Esophagus squamous epithelium (tissue), 5 donors: ENCODE results near the gene CNOT8. TPM values are rescaled to one million over a fixed set of nuclear protein-coding genes. Genes with fewer than 3 reads are reported as not detected.

Experiments
- DNase-seq: peaks from one replicate; lab custom pipeline; 2025; lab: John Stamatoyannopoulos, UW
- H3K27ac ChIP-seq, 4 donors: fragments of 200-600 bp; sonication (generic); one replicate each; pipeline ENCODE4 v1.5.1; 2016 to 2019; ENCODE audit warnings: mild to moderate bottlenecking in 1 of 4
- H3K27me3 ChIP-seq, 4 donors: fragments of 200-600 bp; sonication (generic); 1 replicate in 3 of 4; 2 replicates in 1 of 4; pipeline versions ENCODE4 v1.5.1 to v1.6.0; 2017 to 2021; ENCODE audit warnings: antibody characterized with exemption in 1 of 4
- H3K36me3 ChIP-seq, 3 donors: fragments of 200-600 bp; sonication (generic); one replicate each; pipeline ENCODE4 v1.5.1; 2016 to 2019
- H3K4me1 ChIP-seq, 3 donors: fragments of 200-600 bp; sonication (generic); one replicate each; pipeline ENCODE4 v1.5.1; 2017 to 2019
- H3K4me3 ChIP-seq, 4 donors: fragments of 200-600 bp; sonication (generic); 1 replicate in 3 of 4; 2 replicates in 1 of 4; pipeline ENCODE4 v1.5.1; 2016 to 2019; ENCODE audit warnings: mild to moderate bottlenecking in 2 of 4, moderate library complexity in 1 of 4
- H3K9me3 ChIP-seq, 3 donors: fragments of 200-600 bp; sonication (generic); one replicate each; pipeline ENCODE4 v1.5.1; 2016 to 2019
- CTCF ChIP-seq, 6 experiments: fragments of 450-650 bp in 4 of 6; fragments of 200-600 bp in 2 of 6; sonication (generic) in 2 of 6; IDR thresholded peaks; one replicate each; pipeline ENCODE4 v1.5.1; 2016 to 2019; ENCODE audit warnings: antibody characterized with exemption in 6 of 6, mild to moderate bottlenecking in 4 of 6, moderate library complexity in 4 of 6
- POLR2A ChIP-seq, 4 donors: fragments of 450-650 bp; IDR thresholded peaks; one replicate each; pipeline ENCODE4 v1.6.1; 2017; ENCODE audit warnings: antibody characterized with exemption in 4 of 4, mild to moderate bottlenecking in 4 of 4, moderate library complexity in 3 of 4
- WGBS, 2 donors: methylation state at CpG; one replicate each; pipeline ENCODE4 v1.1.5; 2018; 5-methylcytosine and 5-hydroxymethylcytosine counted together
- intact Hi-C: fragments of 100-400 bp; cut with DNase I; formaldehyde crosslinking; loops from one replicate; pipeline ENCODE4 v1.15.0; 2022
- total RNA-seq, 4 donors: library from RNA; depleted of rRNA; stranded (reverse); fragments of >200 nt; gene quantifications; one replicate each; pipeline ENCODE4 v1.1.0, GENCODE V29; 2016
- donor health status: DM: yes; HTN: yes; CAD: no.

The CNOT8 gene
- total RNA-seq, 4 donors from 2014 or later: 32.8 to 55.0 (median 40.3) TPM

DNA sequence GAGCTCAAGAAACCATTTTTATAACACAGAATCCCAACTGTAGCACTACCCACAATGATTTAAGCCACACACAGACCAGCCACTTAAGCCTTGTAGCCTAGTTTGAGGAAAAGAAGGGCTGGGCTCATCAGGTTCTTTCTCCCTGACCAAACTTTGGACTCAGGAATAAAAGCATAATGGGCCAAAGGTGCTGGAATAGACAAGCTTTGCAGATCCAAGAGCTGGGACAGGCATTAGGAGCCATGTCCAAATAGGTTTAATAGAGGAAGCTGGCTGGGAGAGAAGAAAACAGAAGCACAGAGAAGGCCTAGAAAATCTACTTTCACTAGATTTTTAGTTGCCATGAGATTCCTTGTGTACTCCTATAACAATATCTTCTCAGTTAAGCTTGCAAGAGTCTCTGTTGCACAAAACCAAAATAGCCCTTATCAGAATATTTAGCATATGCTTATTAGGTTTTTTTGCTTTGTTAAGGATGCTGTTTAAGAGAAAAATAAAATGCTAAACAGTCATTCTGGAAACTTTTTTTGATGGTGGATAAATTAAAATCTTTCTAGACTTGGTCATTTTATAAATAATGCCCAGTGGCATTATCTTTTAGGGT is 38.2 kb downstream of the CNOT8 start:
- no peak overlapping the region for H3K4me3 ChIP-seq
- H3K27me3 ChIP-seq: no peaks in the 10 kb centered on the region
- intact Hi-C loops: no loop called here
- no peak for DNase-seq
- H3K9me3 ChIP-seq: no peaks in the 10 kb centered on the region
- peaks cover 0 to 100% (median 36%) of the 10 kb centered on the region in 3 donors for H3K36me3 ChIP-seq
- peaks cover 3 to 22% (median 5%) of the 10 kb centered on the region in 3 donors for H3K4me1 ChIP-seq
- H3K27ac ChIP-seq: no peak overlapping the region
- no peak for TF ChIP-seq CTCF (IDR thresholded peaks at IDR 0.05)
- TF ChIP-seq POLR2A (IDR thresholded peaks at IDR 0.05): no peak

DNA sequence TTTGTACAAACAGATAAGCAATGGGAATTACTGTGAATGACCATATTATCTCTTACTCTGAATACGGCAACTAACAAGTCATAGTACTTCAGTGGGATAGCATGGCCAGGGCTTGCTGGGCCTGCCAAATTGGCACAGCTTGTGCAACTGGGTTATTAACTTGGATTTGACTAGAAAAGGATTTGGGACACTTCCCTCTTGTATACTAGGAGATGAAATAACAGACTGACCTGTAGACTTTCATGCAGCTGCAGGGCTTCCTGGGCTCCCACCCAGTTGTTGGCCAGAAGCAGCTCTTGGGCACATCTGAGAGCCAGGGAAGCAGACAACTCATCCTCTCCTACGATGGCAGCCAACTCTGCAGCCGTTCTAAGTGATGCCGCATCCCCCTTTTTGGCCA is 39.8 kb downstream of the CNOT8 start:
- WGBS, 2 donors: 92% methylated on average over 4 of the region's 4 CpGs
- Histone ChIP-seq H3K27me3 (no peaks in the 10 kb centered on the region), H3K27ac (peak overlapping the region in 1 of 4 donors; percentile 48), H3K36me3 (peaks cover 0 to 100% (median 35%) of the 10 kb centered on the region in 3 donors), H3K4me3 (no peak overlapping the region), H3K4me1 (peaks cover 3 to 22% (median 5%) of the 10 kb centered on the region in 3 donors), H3K9me3 (no peaks in the 10 kb centered on the region)
- intact Hi-C loops: no loop called here
- DNase-seq: no peak
- TF ChIP-seq POLR2A (IDR thresholded peaks at IDR 0.05) (no peak), CTCF (IDR thresholded peaks at IDR 0.05) (no peak)

- peaks cover 3 to 22% (median 5%) of the 10 kb centered on the region in 3 donors for H3K4me1 ChIP-seq
- TF ChIP-seq CTCF (IDR thresholded peaks at IDR 0.05) (no peak), POLR2A (IDR thresholded peaks at IDR 0.05) (no peak)
- no peaks in the 10 kb centered on the region for H3K9me3 ChIP-seq
- peak overlapping the region in 2 of 4 donors; percentile 48 to 59 for H3K27ac ChIP-seq
- H3K36me3 ChIP-seq: peaks cover 0 to 100% (median 41%) of the 10 kb centered on the region in 3 donors
- 89 to 90% methylated on average over 5 to 9 of the region's 9 CpGs for WGBS, 2 donors
- no peak overlapping the region for H3K4me3 ChIP-seq
- intact Hi-C loops: no loop called here
- DNase-seq: no peak
- H3K27me3 ChIP-seq: no peaks in the 10 kb centered on the region
These were observed 40.9 kb downstream of the CNOT8 start for GRCh38 chr5:154899151-154899816.

DNA sequence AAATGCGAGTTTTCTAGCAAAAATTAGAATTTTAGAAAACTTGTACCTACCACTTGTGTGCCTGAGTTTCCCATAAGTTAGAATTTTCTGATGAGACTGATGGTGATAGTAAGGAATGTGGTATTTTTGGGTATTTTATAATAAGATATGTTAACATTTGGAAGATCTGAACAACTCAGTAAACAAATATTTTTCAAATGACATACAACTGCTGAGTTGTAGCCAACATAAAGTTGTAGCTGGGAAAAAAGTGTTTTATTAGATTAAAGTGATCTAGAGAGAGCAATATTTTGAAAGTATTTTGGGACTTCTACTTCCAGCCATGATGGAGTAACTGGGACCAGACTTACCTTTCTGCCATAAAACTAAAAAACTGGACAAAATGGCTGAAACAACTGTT is 41.6 kb downstream of the CNOT8 start:
- no peak for DNase-seq
- Histone ChIP-seq H3K27ac (peak overlapping the region in 1 of 4 donors; percentile 48), H3K36me3 (peaks cover 3 to 100% (median 36%) of the 10 kb centered on the region in 3 donors), H3K9me3 (no peaks in the 10 kb centered on the region), H3K4me1 (peaks cover 3 to 17% (median 5%) of the 10 kb centered on the region in 3 donors), H3K4me3 (no peak overlapping the region), H3K27me3 (no peaks in the 10 kb centered on the region)
- no peak for TF ChIP-seq CTCF (IDR thresholded peaks at IDR 0.05)
- TF ChIP-seq POLR2A (IDR thresholded peaks at IDR 0.05): no peak
- 86 to 88% methylated on average over 1 of the region's 1 CpG for WGBS, 2 donors
- intact Hi-C loops: no loop called here

GRCh38 chr5:154901276-154901675 is 42.8 kb downstream of the CNOT8 start:
- DNase-seq: no peak
- 73 to 89% methylated on average over 2 of the region's 2 CpGs for WGBS, 2 donors
- H3K4me3 ChIP-seq: no peak overlapping the region
- H3K4me1 ChIP-seq: peaks cover 0 to 5% (median 3%) of the 10 kb centered on the region in 3 donors
- intact Hi-C loops: no loop called here
- TF ChIP-seq CTCF (IDR thresholded peaks at IDR 0.05) (no peak), POLR2A (IDR thresholded peaks at IDR 0.05) (no peak)
- H3K27ac ChIP-seq: no peak overlapping the region
- peaks cover 3 to 100% (median 42%) of the 10 kb centered on the region in 3 donors for H3K36me3 ChIP-seq
- H3K9me3 ChIP-seq: no peaks in the 10 kb centered on the region
- no peaks in the 10 kb centered on the region for H3K27me3 ChIP-seq
